HG03135 (cell line): Measurements from ENCODE around the gene FXYD3.

Experiments
- ATAC-seq: cut with Tn5 transposase; IDR thresholded peaks from one replicate; pipeline ENCODE4 v1.9.1; 2021; ENCODE audit warnings: mild to moderate bottlenecking, moderate library complexity; ENCODE audit not compliant: unreplicated experiment

The FXYD3 gene

GRCh38 chr19:35115177-35115951 is at the start of gene FXYD3:
TSS of gene FXYD3 (plus strand) at chr19:35115823. CDS start at chr19:35119377, 3,554 bp downstream.
- no peak for ATAC-seq

GRCh38 chr19:35066121-35066520 is 49.5 kb upstream of the FXYD3 start:
- ATAC-seq = no peak

GRCh38 chr19:35066691-35067563 is 48.7 kb upstream of the FXYD3 start:
- ATAC-seq = peak; percentile 78

GRCh38 chr19:35068941-35069634 is 46.5 kb upstream of the FXYD3 start:
- no peak for ATAC-seq

GRCh38 chr19:35069696-35070095 is 45.9 kb upstream of the FXYD3 start:
- no peak for ATAC-seq

- ATAC-seq = no peak
Observed at GRCh38 chr19:35070471-35070870, 45.2 kb upstream of the FXYD3 start.

GRCh38 chr19:35073516-35073915 is 42.1 kb upstream of the FXYD3 start:
- ATAC-seq = no peak

GRCh38 chr19:35073941-35074340 is 41.7 kb upstream of the FXYD3 start:
- no peak for ATAC-seq

GRCh38 chr19:35074426-35075201 is 41.0 kb upstream of the FXYD3 start:
- no peak for ATAC-seq

GRCh38 chr19:35075202-35076025 is 40.2 kb upstream of the FXYD3 start:
- ATAC-seq = no peak

- ATAC-seq = no peak
Observed at GRCh38 chr19:35076026-35076370, 39.6 kb upstream of the FXYD3 start.

- no peak for ATAC-seq
Observed at GRCh38 chr19:35076657-35077056, 39.0 kb upstream of the FXYD3 start.

- no peak for ATAC-seq
Observed at GRCh38 chr19:35077411-35078223, 38.0 kb upstream of the FXYD3 start.

GRCh38 chr19:35079826-35080225 is 35.8 kb upstream of the FXYD3 start:
- no peak for ATAC-seq

GRCh38 chr19:35080613-35081170 is 34.9 kb upstream of the FXYD3 start:
- no peak for ATAC-seq

GRCh38 chr19:35081201-35081600 is 34.4 kb upstream of the FXYD3 start:
- no peak for ATAC-seq

GRCh38 chr19:35083691-35084508 is 31.7 kb upstream of the FXYD3 start:
- ATAC-seq = no peak

- no peak for ATAC-seq
Observed at GRCh38 chr19:35084509-35084762, 31.2 kb upstream of the FXYD3 start.
